Endothelial cell of umbilical vein (primary cell): ENCODE measurements around the gene MYH14. TPM values are rescaled to one million over a fixed set of nuclear protein-coding genes. Genes with fewer than 3 reads are reported as not detected.

Source experiments
- BruUV-seq: library from RNA; stranded (reverse); fragments of 400-500 nt; replicated peaks from 2 replicates; lab custom pipeline; 2021; lab: Mats Ljungman, UMichigan
- CTCF ChIA-PET: fragments of 300-600, 350-600 bp; sonication (Branson Sonifier 250); formaldehyde crosslinking; loops from one replicate; lab custom pipeline; 2021; ENCODE audit warnings: antibody characterized with exemption, inconsistent platforms; lab: Charles Lee
- POLR2A ChIA-PET: fragments of 300-600, 350-600 bp; sonication (Branson Sonifier 250); formaldehyde crosslinking; loops from one replicate; lab custom pipeline; 2021; ENCODE audit warnings: antibody characterized with exemption, inconsistent platforms; lab: Charles Lee
- DNase-seq: peaks from one replicate; pipeline ENCODE4 v3.0.0-alpha.2; 2011; ENCODE audit warnings: low read depth, low spot score
- FAIRE-seq: peaks from 2 replicates; lab custom pipeline; 2011; peaks lifted over from hg19 to GRCh38; lab: Jason Lieb, UNC
- H2AFZ ChIP-seq: 2 replicates; pipeline ENCODE4 v1.6.0; 2012; ENCODE audit warnings: low read depth, low read length, control low read depth, inconsistent platforms
- H3K27ac ChIP-seq: 2 replicates; pipeline ENCODE4 v1.5.1; 2011; ENCODE audit warnings: low read depth, mild to moderate bottlenecking, control low read depth, low read length, moderate library complexity; ENCODE audit not compliant: insufficient read depth
- H3K27me3 ChIP-seq, 2 experiments: 2 replicates each; pipeline versions ENCODE4 v1.6.0 to v1.6.1; 2011; ENCODE audit warnings: low read length in 2 of 2, mixed read lengths in 1 of 2; ENCODE audit not compliant: control insufficient read depth in 2 of 2, insufficient read depth in 2 of 2
- H3K36me3 ChIP-seq, 2 experiments: 2 replicates in 1 of 2; 3 replicates in 1 of 2; pipeline ENCODE4 v1.5.1; 2011; ENCODE audit warnings: low read length in 2 of 2, mild to moderate bottlenecking in 1 of 2, moderate library complexity in 1 of 2; ENCODE audit not compliant: control insufficient read depth in 2 of 2, insufficient read depth in 2 of 2; ENCODE audit errors: extremely low read depth in 1 of 2
- H3K4me1 ChIP-seq: 3 replicates; pipeline ENCODE4 v1.5.1; 2011; ENCODE audit warnings: mild to moderate bottlenecking, low read length; ENCODE audit not compliant: control insufficient read depth, insufficient read depth; ENCODE audit errors: extremely low read depth
- H3K4me2 ChIP-seq: 2 replicates; pipeline ENCODE4 v1.6.1; 2011; ENCODE audit warnings: low read length, control low read depth, mixed read lengths; ENCODE audit not compliant: insufficient read depth
- H3K4me3 ChIP-seq, 3 experiments: fragments of 200-600 bp in 1 of 3; sonication (generic), shearing (Covaris generic) in 1 of 3; replicated peaks in 1 of 3; 2 replicates each; pipeline ENCODE4 v1.5.1; 2011 to 2016; ENCODE audit warnings: control low read depth in 3 of 3, low read length in 3 of 3, mild to moderate bottlenecking in 2 of 3, inconsistent platforms in 1 of 3, low read depth in 1 of 3, moderate library complexity in 1 of 3; ENCODE audit not compliant: insufficient read depth in 1 of 3
- H3K79me2 ChIP-seq: 2 replicates; pipeline ENCODE4 v1.6.0; 2012; ENCODE audit warnings: low read length, inconsistent platforms; ENCODE audit not compliant: control insufficient read depth, insufficient read depth
- H3K9ac ChIP-seq: replicated peaks from 2 replicates; pipeline ENCODE3; 2011; ENCODE audit warnings: low read length, control low read depth; ENCODE audit not compliant: insufficient read depth; ENCODE audit errors: extremely low read depth
- H3K9me1 ChIP-seq: replicated peaks from 3 replicates; pipeline ENCODE4 v1.6.0; 2011; ENCODE audit warnings: mild to moderate bottlenecking, low read length; ENCODE audit not compliant: control insufficient read depth, insufficient read depth; ENCODE audit errors: extremely low read depth
- H3K9me3 ChIP-seq: replicated peaks from 2 replicates; pipeline ENCODE4 v1.5.1; 2012; ENCODE audit warnings: low read length, inconsistent platforms; ENCODE audit not compliant: control insufficient read depth, insufficient read depth
- H4K20me1 ChIP-seq: replicated peaks from 2 replicates; pipeline ENCODE3; 2011; ENCODE audit warnings: mild to moderate bottlenecking, low read length; ENCODE audit not compliant: control insufficient read depth, insufficient read depth; ENCODE audit errors: extremely low read depth
- CTCF ChIP-seq, 2 donors: IDR thresholded peaks; 1 replicate in 1 of 2; 2 replicates in 1 of 2; pipeline ENCODE4 v1.5.1; 2011; ENCODE audit warnings: low read length in 2 of 2, mild to moderate bottlenecking in 2 of 2, moderate library complexity in 2 of 2, control low read depth in 1 of 2, inconsistent platforms in 1 of 2, low read depth in 1 of 2; ENCODE audit not compliant: insufficient read depth in 1 of 2; ENCODE audit errors: extremely low read depth in 1 of 2
- EZH2 ChIP-seq: IDR thresholded peaks from 2 replicates; pipeline ENCODE4 v1.6.1; 2012; ENCODE audit warnings: borderline replicate concordance, low read depth, mild to moderate bottlenecking, moderate library complexity, low read length, inconsistent platforms; ENCODE audit not compliant: severe bottlenecking
- FOS ChIP-seq: IDR thresholded peaks from 2 replicates; pipeline ENCODE4 v1.6.1; 2011; ENCODE audit warnings: mild to moderate bottlenecking, low read length, moderate library complexity, borderline replicate concordance; ENCODE audit not compliant: insufficient read depth
- GATA2 ChIP-seq: IDR thresholded peaks from 2 replicates; pipeline ENCODE4 v1.7.0; 2011; ENCODE audit warnings: low read depth, mild to moderate bottlenecking, moderate library complexity, mixed read lengths, low read length; ENCODE audit not compliant: insufficient read length, insufficient read depth
- MAX ChIP-seq: IDR thresholded peaks from 2 replicates; pipeline ENCODE4 v1.6.1; 2011; ENCODE audit not compliant: insufficient read depth, insufficient read length
- MYC ChIP-seq: IDR thresholded peaks from one replicate; pipeline ENCODE4 v1.6.1; 2011; ENCODE audit warnings: mild to moderate bottlenecking, low read depth, low read length
- POLR2A ChIP-seq: IDR thresholded peaks from 2 replicates; pipeline ENCODE4 v1.6.1; 2012; ENCODE audit warnings: low read depth, mild to moderate bottlenecking, control low read depth, low read length
- POLR2AphosphoS5 ChIP-seq: IDR thresholded peaks from 2 replicates; pipeline ENCODE4 v1.6.1; 2012; ENCODE audit warnings: low read depth, mild to moderate bottlenecking, control low read depth, low read length, moderate library complexity; ENCODE audit not compliant: insufficient read depth
- dilution Hi-C: fragments of 300-500 bp; cut with MboI; formaldehyde crosslinking; loops from one replicate; pipeline ENCODE4 v1.15.0; 2019; ENCODE audit warnings: low sequenced_read_pairs; ENCODE audit not compliant: extremely low pct_ligation_motif_present
- intact Hi-C: fragments of 100-400 bp; cut with micrococcal nuclease; formaldehyde crosslinking; loops from one replicate; pipeline ENCODE4 v1.10.0; 2022
- polyA plus RNA-seq, 4 experiments: library from polyadenylated mRNA; depleted of rRNA in 3 of 4; stranded (reverse) in 3 of 4; unstranded in 1 of 4; fragments of >200 nt; gene quantifications; 2 replicates each; pipeline versions ENCODE4 v1.2.1 to v1.2.3, GENCODE V29; 2011 to 2012; ENCODE audit warnings: missing spikeins in 1 of 4
- total RNA-seq: library from RNA; stranded (reverse); gene quantifications from 2 replicates; pipeline ENCODE4 v1.2.3, GENCODE V29; 2021

The MYH14 gene
- total and polyA plus RNA-seq, 2 donors (not counting 3 experiments of a cell fraction or from before 2014, with no cell fraction given) = 0.13 TPM; not detected in 1

GRCh38 chr19:50277966-50278580 lies 74.7 kb downstream of the MYH14 start:
- no peaks in the 10 kb centered on the region for H3K27me3 ChIP-seq
- dilution Hi-C loops = no loop called here
- no TSS peak for BruUV-seq

More at GRCh38 chr19:50277966-50278580, 74.7 kb downstream of the MYH14 start:
- intact Hi-C loops = no loop called here
- no peaks in the 10 kb centered on the region for H3K4me1 ChIP-seq
- CTCF ChIA-PET = interaction anchor here (1.2 kb wide), 1 partner anchor 51 kb away, joined by 3 read pairs; the partner anchor contains the start of gene KCNC3
- TF ChIP-seq GATA2 (no peak), MAX (no peak), CTCF (IDR thresholded peaks at IDR 0.05; ENCODE audit: extremely low read depth in 1 of 2, insufficient read depth in 1 of 2, low read depth in 1 of 2, low read length in 2 of 2) (no peak), EZH2 (no peak), POLR2A (no peak), FOS (no peak), MYC (no peak), POLR2AphosphoS5 (no peak)
- DNase-seq (no peak), FAIRE-seq (no peak)
- no peak overlapping the region for H3K4me2 ChIP-seq
- no peak overlapping the region for H3K4me3 ChIP-seq
- no peaks in the 10 kb centered on the region for H3K36me3 ChIP-seq
- no peaks in the 10 kb centered on the region for H4K20me1 ChIP-seq
- POLR2A ChIA-PET = no interaction called here
- H3K27ac ChIP-seq = no peak overlapping the region
- H3K9me3 ChIP-seq = no peaks in the 10 kb centered on the region
- no peak overlapping the region for H3K9ac ChIP-seq
- no peaks in the 10 kb centered on the region for H3K9me1 ChIP-seq
- H2AFZ ChIP-seq = no peak overlapping the region
- no peaks in the 10 kb centered on the region for H3K79me2 ChIP-seq
